OCI-LY7 (cell line): ENCODE measurements around the gene ALKBH3. TPM values are rescaled to one million over a fixed set of nuclear protein-coding genes. Genes with fewer than 3 reads are reported as not detected.

Experiments
- BruUV-seq: library from RNA; stranded (reverse); fragments of 400-500 nt; replicated peaks from 2 replicates; lab custom pipeline; 2021; lab: Mats Ljungman, UMichigan
- CTCF ChIA-PET: fragments of 300-600 bp; sonication (Branson Sonifier 250); formaldehyde crosslinking; loops from one replicate; lab custom pipeline; 2022; ENCODE audit warnings: antibody characterized with exemption; ENCODE audit not compliant: unreplicated experiment; lab: Charles Lee
- POLR2A ChIA-PET: fragments of 300-600 bp; sonication (Branson Sonifier 250); formaldehyde crosslinking; loops from one replicate; lab custom pipeline; 2022; ENCODE audit warnings: antibody characterized with exemption; lab: Charles Lee
- DNase-seq: peaks from one replicate; pipeline ENCODE4 v3.0.0-alpha.2; 2015; ENCODE audit warnings: low spot score
- H2AFZ ChIP-seq: fragments of 200-600 bp; sonication (generic), shearing (Covaris generic); 2 replicates; pipeline ENCODE4 v1.6.1; 2014; ENCODE audit warnings: mild to moderate bottlenecking, antibody characterized with exemption, low read length, moderate library complexity
- H3K27ac ChIP-seq: fragments of 200-600 bp; sonication (generic); 2 replicates; pipeline ENCODE4 v1.5.1; 2014; ENCODE audit warnings: mixed run types, low read depth, mild to moderate bottlenecking, moderate library complexity, low read length, inconsistent platforms; ENCODE audit not compliant: poor library complexity, severe bottlenecking
- H3K36me3 ChIP-seq: fragments of 200-600 bp; sonication (generic); 2 replicates; pipeline ENCODE4 v1.6.1; 2014; ENCODE audit warnings: mild to moderate bottlenecking, antibody characterized with exemption, low read length, moderate library complexity, mixed read lengths; ENCODE audit not compliant: insufficient read depth
- H3K4me1 ChIP-seq: fragments of 200-600 bp; sonication (generic); 2 replicates; pipeline ENCODE4 v1.5.1; 2014; ENCODE audit warnings: mild to moderate bottlenecking, low read length; ENCODE audit not compliant: insufficient read depth, poor library complexity, severe bottlenecking
- H3K4me2 ChIP-seq: fragments of 200-600 bp; sonication (generic); 2 replicates; pipeline ENCODE4 v1.6.1; 2014; ENCODE audit warnings: mild to moderate bottlenecking, low read length
- H3K4me3 ChIP-seq: fragments of 200-600 bp; sonication (generic); 2 replicates; pipeline ENCODE4 v1.5.1; 2014; ENCODE audit warnings: mild to moderate bottlenecking, low read depth, low read length; ENCODE audit not compliant: poor library complexity, severe bottlenecking
- H3K79me2 ChIP-seq: fragments of 200-600 bp; sonication (generic); 2 replicates; pipeline ENCODE4 v1.6.1; 2016; ENCODE audit warnings: low read depth, mild to moderate bottlenecking, low read length, moderate library complexity, mixed read lengths; ENCODE audit not compliant: insufficient read depth
- H3K9me2 ChIP-seq: fragments of 200-600 bp; sonication (generic); 2 replicates; pipeline ENCODE4 v1.6.1; 2016; ENCODE audit warnings: mild to moderate bottlenecking, low read length, mixed read lengths; ENCODE audit not compliant: insufficient read depth
- H3K9me3 ChIP-seq: fragments of 200-600 bp; sonication (generic); 2 replicates; pipeline ENCODE4 v1.6.1; 2014; ENCODE audit warnings: mild to moderate bottlenecking, mixed run types, low read length, mixed read lengths
- H4K20me1 ChIP-seq: fragments of 200-600 bp; sonication (generic); 2 replicates; pipeline ENCODE4 v1.6.1; 2014; ENCODE audit warnings: mild to moderate bottlenecking, antibody characterized with exemption, low read length, moderate library complexity, mixed read lengths; ENCODE audit not compliant: insufficient read depth
- CTCF ChIP-seq: fragments of 200-600 bp; sonication (generic); conservative IDR thresholded peaks from 2 replicates; pipeline ENCODE4 v1.5.1; 2014; ENCODE audit warnings: mild to moderate bottlenecking, antibody characterized with exemption, low read length, moderate library complexity, mixed read lengths
- EZH2phosphoT487 ChIP-seq: fragments of 200-600 bp; sonication (generic); IDR thresholded peaks from 2 replicates; pipeline ENCODE4 v1.6.1; 2018; ENCODE audit warnings: low read depth, borderline replicate concordance, mild to moderate bottlenecking, mixed run types, antibody characterized with exemption, low read length, moderate library complexity, mixed read lengths
- intact Hi-C: fragments of 100-400 bp; cut with micrococcal nuclease; formaldehyde crosslinking; loops from one replicate; pipeline ENCODE4 v1.10.0; 2022; ENCODE audit not compliant: unreplicated experiment
- total RNA-seq, 2 experiments: library from RNA; depleted of rRNA in 1 of 2; stranded (reverse); fragments of >200 nt in 1 of 2; shearing (Covaris generic) in 1 of 2; gene quantifications; 2 replicates each; pipeline ENCODE4 v1.2.3, GENCODE V29; 2014 to 2022

Gene ALKBH3
- total RNA-seq, 2 experiments from 2014 or later, result not detected

GRCh38 chr11:43901551-43901950 lies 20.9 kb downstream of the ALKBH3 start:
- Histone ChIP-seq H3K4me1 (no peaks in the 10 kb centered on the region), H3K36me3 (no peaks in the 10 kb centered on the region), H3K4me3 (no peak overlapping the region), H3K9me2 (no peaks in the 10 kb centered on the region), H3K4me2 (no peak overlapping the region), H2AFZ (no peak overlapping the region), H4K20me1 (no peaks in the 10 kb centered on the region), H3K27ac (no peak overlapping the region), H3K9me3 (no peaks in the 10 kb centered on the region), H3K79me2 (no peaks in the 10 kb centered on the region)
- CTCF ChIA-PET, result no interaction called here
- POLR2A ChIA-PET, result no interaction called here
- TF ChIP-seq CTCF, result no peak
- TF ChIP-seq EZH2phosphoT487, result no peak
- intact Hi-C loops, result no loop called here
- BruUV-seq, result no TSS peak
- no peak for DNase-seq

GRCh38 chr11:43903078-43903477 lies 22.4 kb downstream of the ALKBH3 start:
- Histone ChIP-seq H3K4me1 (no peaks in the 10 kb centered on the region), H2AFZ (no peak overlapping the region), H3K4me3 (no peak overlapping the region), H3K4me2 (no peak overlapping the region), H3K79me2 (no peaks in the 10 kb centered on the region), H4K20me1 (no peaks in the 10 kb centered on the region), H3K36me3 (no peaks in the 10 kb centered on the region), H3K9me2 (no peaks in the 10 kb centered on the region), H3K27ac (no peak overlapping the region), H3K9me3 (no peaks in the 10 kb centered on the region)
- intact Hi-C loops, result no loop called here
- BruUV-seq, result no TSS peak
- no peak for DNase-seq
- CTCF ChIA-PET, result no interaction called here
- TF ChIP-seq CTCF (no peak), EZH2phosphoT487 (no peak)
- POLR2A ChIA-PET, result interaction anchor here (1.1 kb wide), 1 partner anchor 9 kb away, joined by 3 read pairs; no protein-coding TSS in a partner anchor

DNA sequence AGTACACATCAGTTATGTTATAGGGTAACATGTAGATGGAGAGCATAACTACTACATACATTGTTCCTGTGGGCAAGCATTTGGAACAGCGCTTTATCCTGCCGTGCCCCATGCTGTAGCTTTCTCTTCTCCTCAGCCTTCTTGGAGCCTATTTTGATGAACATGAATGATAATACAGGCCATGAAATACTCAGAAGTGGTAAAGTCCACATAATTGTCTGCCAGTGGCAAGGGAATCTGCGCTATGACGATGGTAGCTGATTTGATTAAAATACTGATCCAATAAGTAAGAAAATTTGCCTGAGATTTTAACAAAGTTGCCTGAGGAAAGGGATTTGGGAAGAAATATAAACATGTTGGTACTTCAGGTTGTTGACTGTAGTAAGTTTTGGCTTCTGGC lies 23.3 kb downstream of the ALKBH3 start:
- intact Hi-C loops, result no loop called here
- Histone ChIP-seq H2AFZ (no peak overlapping the region), H3K79me2 (no peaks in the 10 kb centered on the region), H3K4me3 (no peak overlapping the region), H3K9me2 (no peaks in the 10 kb centered on the region), H3K4me2 (no peak overlapping the region), H3K4me1 (no peaks in the 10 kb centered on the region), H3K27ac (no peak overlapping the region), H4K20me1 (no peaks in the 10 kb centered on the region), H3K36me3 (no peaks in the 10 kb centered on the region), H3K9me3 (no peaks in the 10 kb centered on the region)
- no peak for TF ChIP-seq CTCF
- ChIA-PET CTCF (no interaction called here), POLR2A (interaction anchor here (1.1 kb wide), 1 partner anchor 10 kb away, joined by 3 read pairs; no protein-coding TSS in a partner anchor)
- DNase-seq, result no peak
- BruUV-seq, result no TSS peak
